Left forelimb (tissue), 1 donor: ENCODE measurements around the gene ARPP19.
"Not testable (repeated sequence)": the region's sequence is repeated elsewhere in the genome, so short reads cannot be mapped to it uniquely, and the experiment has no call there.

Source experiments
- DNase-seq: peaks from one replicate; pipeline ENCODE4 v3.0.0-alpha.2; 2018; ENCODE audit warnings: low spot score

ARPP19 gene

GRCh38 chr15:52568601-52569585 lies at the start of gene ARPP19:
TSS of gene ARPP19 (minus strand) at chr15:52569030. CDS start at chr15:52568892, 138 bp downstream.
- peak; percentile 90 for DNase-seq

GRCh38 chr15:52617026-52617425 lies 48.2 kb upstream of the ARPP19 start:
- DNase-seq, result no peak

- no peak for DNase-seq
These were observed 46.5 kb upstream of the ARPP19 start for GRCh38 chr15:52615302-52615701.

- no peak for DNase-seq
These were observed 40.8 kb upstream of the ARPP19 start for GRCh38 chr15:52609593-52609992.

GRCh38 chr15:52584414-52584813 lies 15.6 kb upstream of the ARPP19 start:
- no peak for DNase-seq

GRCh38 chr15:52579852-52580251 lies 11.0 kb upstream of the ARPP19 start:
- no peak for DNase-seq

- DNase-seq, result no peak
These were observed 7.9 kb upstream of the ARPP19 start for GRCh38 chr15:52576692-52577091.

- DNase-seq, result not testable (repeated sequence)
These were observed 6.7 kb upstream of the ARPP19 start for GRCh38 chr15:52575573-52575972.

- no peak for DNase-seq
These were observed 6.2 kb upstream of the ARPP19 start for GRCh38 chr15:52575072-52575471.

GRCh38 chr15:52574623-52575022 lies 5.8 kb upstream of the ARPP19 start:
- DNase-seq, result not testable (repeated sequence)

GRCh38 chr15:52567871-52568600 lies 794 bp downstream of the ARPP19 start:
- peak; percentile 70 for DNase-seq

- DNase-seq, result no peak
These were observed 1.9 kb downstream of the ARPP19 start for GRCh38 chr15:52566889-52567288.

GRCh38 chr15:52565417-52566358 lies 3.1 kb downstream of the ARPP19 start:
- not testable (repeated sequence) for DNase-seq

- DNase-seq, result no peak
These were observed 5.2 kb downstream of the ARPP19 start for GRCh38 chr15:52563501-52564060.

GRCh38 chr15:52559575-52559974 lies 9.3 kb downstream of the ARPP19 start:
- DNase-seq, result no peak

- no peak for DNase-seq
These were observed 9.8 kb downstream of the ARPP19 start for GRCh38 chr15:52559022-52559421.

- no peak for DNase-seq
These were observed 10.6 kb downstream of the ARPP19 start for GRCh38 chr15:52558196-52558595.

GRCh38 chr15:52557274-52557641 lies 11.6 kb downstream of the ARPP19 start:
- DNase-seq, result no peak

- DNase-seq, result no peak
These were observed 12.1 kb downstream of the ARPP19 start for GRCh38 chr15:52556524-52557273.

- no peak for DNase-seq
These were observed 16.5 kb downstream of the ARPP19 start for GRCh38 chr15:52552303-52552702.

- no peak for DNase-seq
These were observed 17.1 kb downstream of the ARPP19 start for GRCh38 chr15:52551762-52552161.
